Erythroblast (primary cell): ENCODE results near the gene POU6F1.

Experiments
- GATA1 ChIP-seq: IDR thresholded peaks from 2 replicates; pipeline ENCODE4 v1.6.1; 2011; ENCODE audit warnings: low read depth, mild to moderate bottlenecking, control low read depth, low read length, moderate library complexity
- POLR2A ChIP-seq: IDR thresholded peaks from 2 replicates; pipeline ENCODE4 v1.6.1; 2011; ENCODE audit warnings: mild to moderate bottlenecking, low read length

DNA sequence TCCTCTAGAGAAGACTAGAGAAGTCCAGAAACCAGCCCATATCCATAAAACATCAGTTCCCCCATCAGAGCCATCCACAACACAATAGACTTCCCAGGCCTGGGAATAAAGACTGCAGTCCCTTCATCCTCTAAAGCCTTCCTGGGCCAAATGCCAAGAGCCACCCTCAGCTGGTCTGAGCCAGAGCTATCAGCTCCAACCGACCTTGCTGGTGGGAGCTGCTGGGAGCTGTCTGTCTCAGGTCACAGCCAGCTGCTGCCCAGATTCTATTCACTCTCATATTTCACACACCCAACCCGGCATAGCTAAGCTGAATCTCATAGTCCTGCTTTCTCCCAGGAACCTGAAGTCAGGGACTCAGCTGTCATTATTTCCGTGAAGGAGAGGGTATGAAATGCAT is 34.0 kb downstream of the POU6F1 start:
- TF ChIP-seq POLR2A (no peak), GATA1 (no peak)
